B cell (primary cell): ENCODE data around the gene ROBO2. TPM values are rescaled to one million over a fixed set of nuclear protein-coding genes. Genes with fewer than 3 reads are reported as not detected.

Experiments
- ATAC-seq: fragments of 200-7000 bp; cut with Tn5 transposase; one replicate; pipeline ENCODE4 v1.10.0; 2021; ENCODE audit warnings: low read depth, mild to moderate bottlenecking, moderate number of reproducible peaks, moderate library complexity
- CTCF ChIA-PET: fragments of 350-600 bp; sonication (Branson Sonifier 250); formaldehyde crosslinking; loops from one replicate; lab custom pipeline; 2021; ENCODE audit warnings: antibody characterized with exemption, inconsistent platforms; lab: Charles Lee
- POLR2A ChIA-PET: fragments of 350-600 bp; sonication (Branson Sonifier 250); formaldehyde crosslinking; loops from one replicate; lab custom pipeline; 2021; ENCODE audit warnings: antibody characterized with exemption; lab: Charles Lee
- DNase-seq: peaks from one replicate; pipeline ENCODE4 v3.0.0; 2013
- H2AFZ ChIP-seq: 2 replicates; pipeline ENCODE4 v1.6.1; 2012; ENCODE audit warnings: mild to moderate bottlenecking, low read depth, low read length; ENCODE audit not compliant: insufficient read depth, poor library complexity, severe bottlenecking
- H3K27ac ChIP-seq, 2 donors: 1 replicate in 1 of 2; 2 replicates in 1 of 2; pipeline ENCODE4 v1.5.1; 2012 to 2013; ENCODE audit warnings: low read length in 2 of 2, mild to moderate bottlenecking in 2 of 2, moderate library complexity in 1 of 2
- H3K27me3 ChIP-seq, 4 experiments: fragments of 200-600 bp in 1 of 4; sonication (generic) in 1 of 4; replicated peaks in 1 of 4; 1 replicate in 2 of 4; 2 replicates in 2 of 4; pipeline versions ENCODE4 v1.6.1 to v1.7.0; 2013 to 2016; ENCODE audit warnings: low read length in 3 of 4, mild to moderate bottlenecking in 2 of 4, mixed read lengths in 1 of 4, moderate library complexity in 1 of 4; ENCODE audit not compliant: insufficient read depth in 4 of 4, control insufficient read depth in 3 of 4; ENCODE audit errors: control extremely low read depth in 1 of 4
- H3K36me3 ChIP-seq, 2 experiments: replicated peaks in 1 of 2; 1 replicate in 1 of 2; 2 replicates in 1 of 2; pipeline versions ENCODE4 v1.6.1 to v1.7.1; 2013; ENCODE audit warnings: low read length in 1 of 2; ENCODE audit not compliant: insufficient read depth in 2 of 2, control insufficient read depth in 1 of 2; ENCODE audit errors: control extremely low read depth in 1 of 2, extremely low read depth in 1 of 2
- H3K4me1 ChIP-seq, 2 donors: fragments of 200-600 bp in 1 of 2; sonication (generic) in 1 of 2; 1 replicate in 1 of 2; 2 replicates in 1 of 2; pipeline versions ENCODE4 v1.5.1 to v1.6.1; 2013 to 2017; ENCODE audit warnings: low read length in 2 of 2; ENCODE audit not compliant: control insufficient read depth in 2 of 2, insufficient read depth in 2 of 2
- H3K4me2 ChIP-seq: replicated peaks from 2 replicates; pipeline ENCODE3; 2012; ENCODE audit warnings: mild to moderate bottlenecking, low read depth, low read length; ENCODE audit not compliant: poor library complexity, severe bottlenecking
- H3K4me3 ChIP-seq, 5 experiments: fragments of 200-600 bp in 1 of 5; sonication (generic) in 1 of 5; 1 replicate in 3 of 5; 2 replicates in 2 of 5; pipeline versions ENCODE4 v1.5.1 to v1.7.0; 2011 to 2016; ENCODE audit warnings: low read length in 4 of 5, mild to moderate bottlenecking in 4 of 5, low read depth in 2 of 5, control low read depth in 1 of 5, moderate library complexity in 1 of 5; ENCODE audit not compliant: insufficient read depth in 1 of 5; ENCODE audit errors: control extremely low read depth in 1 of 5, extremely low read depth in 1 of 5
- H3K79me2 ChIP-seq: fragments of 200-600 bp; sonication (generic); one replicate; pipeline ENCODE4 v1.6.0; 2016; ENCODE audit warnings: low read length; ENCODE audit not compliant: control insufficient read depth, insufficient read depth
- H3K9ac ChIP-seq: fragments of 200-600 bp; sonication (generic); 2 replicates; pipeline ENCODE4 v1.6.1; 2017; ENCODE audit warnings: mild to moderate bottlenecking, low read length, moderate library complexity
- H3K9me3 ChIP-seq, 3 donors: one replicate each; pipeline versions ENCODE4 v1.6.1 to v1.7.1; 2013; ENCODE audit warnings: low read length in 2 of 3; ENCODE audit not compliant: control insufficient read depth in 2 of 3, insufficient read depth in 1 of 3; ENCODE audit errors: control extremely low read depth in 1 of 3
- H4K20me1 ChIP-seq: 2 replicates; pipeline ENCODE4 v1.6.0; 2012; ENCODE audit warnings: mild to moderate bottlenecking, low read length; ENCODE audit not compliant: insufficient read depth, control insufficient read depth, poor library complexity, severe bottlenecking
- H3K27ac Mint-ChIP-seq: one replicate; pipeline ENCODE4 v1.8.0; 2021; ENCODE audit warnings: mixed read lengths
- H3K27me3 Mint-ChIP-seq: one replicate; pipeline ENCODE4 v1.8.0; 2021; ENCODE audit warnings: mixed read lengths
- H3K4me1 Mint-ChIP-seq: one replicate; pipeline ENCODE4 v1.8.0; 2021; ENCODE audit warnings: mixed read lengths
- H3K4me3 Mint-ChIP-seq: one replicate; pipeline ENCODE4 v1.8.0; 2021; ENCODE audit warnings: mixed read lengths
- H3K9me3 Mint-ChIP-seq: one replicate; pipeline ENCODE4 v1.8.0; 2022; ENCODE audit warnings: mixed read lengths; ENCODE audit not compliant: insufficient read depth
- EZH2 ChIP-seq: IDR thresholded peaks from 2 replicates; pipeline ENCODE4 v1.6.1; 2012; ENCODE audit warnings: borderline replicate concordance, low read depth, mild to moderate bottlenecking, moderate library complexity, low read length; ENCODE audit not compliant: insufficient read depth, poor library complexity, severe bottlenecking
- WGBS: methylation state at CpG from one replicate; pipeline ENCODE4 v1.1.5; 2013; ENCODE audit warnings: missing lambda C conversion rate; ENCODE audit not compliant: insufficient coverage; 5-methylcytosine and 5-hydroxymethylcytosine counted together
- intact Hi-C: fragments of 100-400 bp; cut with micrococcal nuclease; formaldehyde crosslinking; loops from one replicate; pipeline ENCODE4 v1.10.0; 2022
- polyA plus RNA-seq: library from polyadenylated mRNA; depleted of rRNA; stranded (reverse); fragments of >200 nt; gene quantifications from 2 replicates; pipeline ENCODE4 v1.2.3, GENCODE V29; 2012
- total RNA-seq, 2 donors: library from RNA; stranded (reverse); fragments of 120-200 nt in 1 of 2; gene quantifications; 1 replicate in 1 of 2; 2 replicates in 1 of 2; pipeline versions ENCODE4 v1.2.3 to v1.2.4, GENCODE V29; 2013 to 2022
- TF ChIP-seq, protein P1 (sequence below): fragments of 200-600 bp; IDR thresholded peaks from one replicate; pipeline ENCODE4 v1.8.0; 2022; ENCODE audit warnings: antibody characterized with exemption, mild to moderate bottlenecking

Gene ROBO2
- total and polyA plus RNA-seq, 2 donors (not counting 1 experiment from before 2014, with no cell fraction given), result not detected

DNA sequence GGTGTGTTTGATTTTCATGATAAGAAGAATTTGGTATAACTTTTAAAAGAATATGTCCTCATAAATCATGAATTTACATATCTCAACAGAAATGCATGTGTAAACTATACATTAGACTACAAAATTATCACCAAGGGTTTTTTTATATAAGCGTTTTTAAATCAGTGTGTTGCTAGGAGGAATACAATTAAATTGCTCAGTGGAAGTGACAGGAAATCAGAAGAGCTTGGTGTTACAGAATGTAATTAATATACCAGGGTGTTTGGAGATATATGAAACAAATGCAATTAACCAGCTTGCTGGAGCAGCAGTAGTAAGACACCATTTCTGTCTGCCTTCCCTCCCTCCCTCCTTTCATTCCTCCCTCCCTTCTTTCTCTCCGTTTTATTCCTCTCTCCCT, 2.4 kb downstream of the ROBO2 start:
- no CpG with 5 or more reads among the region's 2 CpGs for WGBS
- H3K9ac ChIP-seq, result no peak overlapping the region
- ChIA-PET CTCF (no interaction called here), POLR2A (no interaction called here)
- intact Hi-C loops, result no loop called here
- no peak overlapping the region for H3K27ac ChIP-seq
- H3K27ac Mint-ChIP-seq, result no peak overlapping the region
- no peak overlapping the region for H3K4me3 Mint-ChIP-seq
- no peak overlapping the region for H2AFZ ChIP-seq
- H3K79me2 ChIP-seq, result no peaks in the 10 kb centered on the region
- no peak overlapping the region for H3K4me3 ChIP-seq
- H3K36me3 ChIP-seq, result no peaks in the 10 kb centered on the region
- no peaks in the 10 kb centered on the region for H4K20me1 ChIP-seq
- DNase-seq, result no peak
- ATAC-seq, result no peak
- no peak overlapping the region for H3K4me2 ChIP-seq
- H3K27me3 ChIP-seq, result peaks cover 0 to 23% (median 10%) of the 10 kb centered on the region in 4 experiments
- H3K9me3 ChIP-seq, result peaks cover 0 to 6% (median 3%) of the 10 kb centered on the region in 3 donors
- H3K9me3 Mint-ChIP-seq, result no peaks in the 10 kb centered on the region
- no peaks in the 10 kb centered on the region for H3K4me1 Mint-ChIP-seq
- no peak for TF ChIP-seq EZH2
- TF ChIP-seq, protein P1, sequence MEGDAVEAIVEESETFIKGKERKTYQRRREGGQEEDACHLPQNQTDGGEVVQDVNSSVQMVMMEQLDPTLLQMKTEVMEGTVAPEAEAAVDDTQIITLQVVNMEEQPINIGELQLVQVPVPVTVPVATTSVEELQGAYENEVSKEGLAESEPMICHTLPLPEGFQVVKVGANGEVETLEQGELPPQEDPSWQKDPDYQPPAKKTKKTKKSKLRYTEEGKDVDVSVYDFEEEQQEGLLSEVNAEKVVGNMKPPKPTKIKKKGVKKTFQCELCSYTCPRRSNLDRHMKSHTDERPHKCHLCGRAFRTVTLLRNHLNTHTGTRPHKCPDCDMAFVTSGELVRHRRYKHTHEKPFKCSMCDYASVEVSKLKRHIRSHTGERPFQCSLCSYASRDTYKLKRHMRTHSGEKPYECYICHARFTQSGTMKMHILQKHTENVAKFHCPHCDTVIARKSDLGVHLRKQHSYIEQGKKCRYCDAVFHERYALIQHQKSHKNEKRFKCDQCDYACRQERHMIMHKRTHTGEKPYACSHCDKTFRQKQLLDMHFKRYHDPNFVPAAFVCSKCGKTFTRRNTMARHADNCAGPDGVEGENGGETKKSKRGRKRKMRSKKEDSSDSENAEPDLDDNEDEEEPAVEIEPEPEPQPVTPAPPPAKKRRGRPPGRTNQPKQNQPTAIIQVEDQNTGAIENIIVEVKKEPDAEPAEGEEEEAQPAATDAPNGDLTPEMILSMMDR, result no peak
- H3K27me3 Mint-ChIP-seq, result peaks cover 14% of the 10 kb centered on the region
- no peaks in the 10 kb centered on the region for H3K4me1 ChIP-seq

DNA sequence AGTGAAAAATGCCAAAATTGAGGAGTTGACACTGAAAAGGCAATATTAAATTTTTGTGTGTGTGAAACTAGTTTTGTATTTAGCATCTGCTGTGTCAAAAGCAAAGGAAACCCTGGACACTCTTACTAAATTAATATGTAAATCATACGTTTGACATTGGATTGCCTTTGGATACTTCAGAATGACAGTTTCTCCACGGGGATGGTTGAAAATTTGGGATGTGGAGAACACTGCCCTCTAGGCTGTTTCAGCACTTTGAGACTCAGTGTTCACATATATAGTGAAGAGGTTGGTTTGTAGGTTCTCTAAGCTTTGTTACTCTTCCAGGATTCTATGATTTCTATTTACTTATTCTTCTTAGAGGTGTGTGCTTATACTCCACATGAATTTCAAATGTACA, 3.0 kb downstream of the ROBO2 start:
- ATAC-seq (no peak), DNase-seq (no peak)
- Histone ChIP-seq H3K79me2 (no peaks in the 10 kb centered on the region), H3K4me2 (no peak overlapping the region), H3K27ac (no peak overlapping the region), H2AFZ (no peak overlapping the region), H3K4me3 (no peak overlapping the region), H3K9me3 (peaks cover 0 to 6% (median 3%) of the 10 kb centered on the region in 3 donors), H3K4me1 (no peaks in the 10 kb centered on the region), H3K36me3 (no peaks in the 10 kb centered on the region), H4K20me1 (no peaks in the 10 kb centered on the region), H3K9ac (no peak overlapping the region), H3K27me3 (peaks cover 0 to 23% (median 10%) of the 10 kb centered on the region in 4 experiments)
- Mint-ChIP-seq H3K4me3 (no peak overlapping the region), H3K4me1 (no peaks in the 10 kb centered on the region), H3K27ac (no peak overlapping the region), H3K27me3 (peaks cover 14% of the 10 kb centered on the region), H3K9me3 (no peaks in the 10 kb centered on the region)
- intact Hi-C loops, result no loop called here
- TF ChIP-seq, protein P1, result no peak
- no peak for TF ChIP-seq EZH2
- POLR2A ChIA-PET, result no interaction called here
- WGBS, result 40% methylated on average over 1 of the region's 2 CpGs
- CTCF ChIA-PET, result no interaction called here
